ENCODE data around the gene OSGIN1.

Gene OSGIN1

DNA sequence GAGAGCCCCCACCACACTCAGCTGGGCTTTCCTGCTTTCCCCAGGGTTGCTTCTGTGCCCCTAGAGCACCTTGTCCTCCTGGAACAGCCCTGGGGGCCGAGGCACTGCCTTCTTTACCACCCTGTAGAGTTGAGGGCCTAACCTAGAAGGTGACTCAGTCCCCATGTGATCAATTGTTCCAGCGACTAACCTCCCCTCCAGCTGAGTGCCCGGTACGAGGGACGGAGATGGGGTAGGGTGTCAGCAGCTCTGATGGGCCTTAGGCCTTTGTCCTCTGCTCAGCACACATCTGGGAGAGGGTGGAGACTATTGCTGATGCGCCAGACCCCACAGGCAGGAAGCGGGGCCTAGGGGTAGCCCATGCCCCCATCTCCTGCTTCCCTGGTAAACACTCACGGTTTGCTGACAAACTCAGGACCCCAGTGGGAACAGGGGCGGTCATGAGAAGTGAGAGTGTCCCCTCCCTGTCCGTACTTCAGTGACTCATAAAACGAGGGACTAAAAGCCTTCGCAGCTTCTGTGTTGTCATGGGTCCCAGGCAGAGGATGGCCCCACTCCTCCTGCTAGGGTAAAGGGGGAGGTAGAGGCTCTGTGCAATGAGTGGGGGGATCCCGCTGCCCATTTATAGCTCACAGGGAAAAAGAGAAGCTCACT lies 48.1 kb downstream of the OSGIN1 start:
- DNase-seq (ENCODE audit: low read depth), result no peak

DNA sequence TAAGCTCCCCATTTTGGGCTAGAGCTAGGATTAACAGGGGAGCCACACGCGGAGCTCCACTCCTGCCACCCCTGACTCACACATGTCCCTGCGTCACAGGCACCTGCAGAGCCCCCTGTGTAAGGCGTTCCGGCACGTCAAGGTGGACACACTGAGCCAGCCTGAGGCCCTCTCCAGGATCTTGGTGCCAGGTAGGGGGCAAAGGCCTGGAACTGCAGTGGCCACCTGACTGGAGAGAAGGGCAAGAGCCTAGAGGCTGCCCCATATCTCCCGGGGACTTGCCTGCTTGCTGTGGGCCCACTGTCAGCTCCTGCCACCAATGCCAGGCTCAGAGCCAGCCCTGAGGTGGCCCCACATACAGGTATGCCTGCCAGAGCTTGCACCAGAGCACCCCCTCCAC lies 48.7 kb downstream of the OSGIN1 start:
- DNase-seq (ENCODE audit: low read depth), result no peak

DNA sequence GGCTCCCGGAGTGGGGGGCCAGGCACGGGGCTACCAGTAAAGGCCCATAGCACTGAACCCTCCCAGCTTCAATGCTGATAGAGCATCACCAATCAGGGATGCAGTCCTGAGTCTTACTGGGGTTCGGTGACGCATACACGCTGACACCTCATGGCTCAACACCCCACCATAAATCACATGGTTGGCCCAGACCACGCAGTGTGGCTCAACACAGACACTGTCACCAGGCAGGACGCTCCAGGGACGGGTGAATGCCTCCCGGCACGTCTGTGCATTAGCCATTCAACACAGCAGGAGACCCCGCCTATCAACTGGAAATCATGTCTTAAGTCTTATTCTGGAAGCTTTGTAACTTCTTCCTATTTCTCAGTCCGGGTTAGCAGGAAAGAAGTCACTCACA lies 50.0 kb downstream of the OSGIN1 start:
- DNase-seq (ENCODE audit: low read depth), result no peak

DNA sequence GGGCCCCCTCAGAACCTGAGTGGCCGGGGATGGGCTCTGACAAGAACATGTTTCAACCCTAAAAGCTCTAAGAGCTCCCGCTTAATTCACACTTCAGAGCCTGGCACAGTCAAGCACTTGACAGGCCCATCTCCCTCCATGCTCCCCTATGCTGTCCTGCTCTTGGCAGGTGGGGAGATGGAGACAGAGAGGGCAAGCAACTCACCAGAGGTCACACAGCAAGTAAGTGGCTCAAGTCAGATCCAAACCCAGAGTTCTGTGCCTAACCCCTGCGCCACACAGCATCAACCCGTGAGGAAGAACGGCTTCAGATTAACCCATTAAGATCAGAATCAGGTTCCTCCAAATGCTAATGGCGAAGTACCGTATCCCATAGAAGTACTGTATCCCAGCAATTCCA lies 51.4 kb downstream of the OSGIN1 start:
- DNase-seq (ENCODE audit: low read depth), result no peak

DNA sequence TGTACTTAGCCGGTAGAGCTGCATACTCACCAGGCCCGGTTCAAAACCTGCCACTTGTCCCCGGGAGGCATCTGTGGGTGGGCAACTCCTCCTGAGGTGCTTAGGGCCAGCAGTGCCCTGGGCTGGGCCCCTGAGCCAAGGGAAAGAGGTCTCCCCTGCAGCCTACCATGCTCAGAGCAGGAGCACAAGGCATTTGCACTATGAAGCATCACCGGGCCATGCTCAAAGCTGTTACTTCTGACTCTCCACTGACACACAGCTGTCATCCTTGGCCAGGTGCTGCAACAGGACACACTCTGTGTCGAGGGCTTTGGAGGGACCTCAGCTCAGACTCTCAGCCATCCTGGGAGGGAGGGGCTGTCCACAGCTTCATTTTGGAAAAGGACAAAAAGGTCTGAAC lies 52.4 kb downstream of the OSGIN1 start:
- no peak for DNase-seq (ENCODE audit: low read depth)

DNA sequence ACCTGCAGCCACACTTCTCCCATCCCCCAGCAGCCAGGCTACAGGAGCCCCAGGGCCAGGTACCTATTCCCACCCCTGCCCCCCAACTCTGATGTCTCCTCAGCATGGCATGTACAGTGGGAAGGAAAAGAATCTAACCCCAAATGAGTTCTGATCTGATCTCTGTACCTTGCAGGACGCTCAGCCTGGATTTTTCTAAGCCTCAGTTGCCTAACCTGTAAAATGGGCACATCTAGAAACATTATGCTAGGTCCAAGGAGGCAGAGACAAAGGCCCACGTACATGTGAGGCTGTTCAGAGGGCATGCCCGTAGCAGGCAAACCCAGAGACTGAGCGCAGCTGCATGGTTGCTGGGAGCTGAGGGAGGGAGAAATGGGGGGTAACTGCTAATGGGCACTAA lies 54.5 kb downstream of the OSGIN1 start:
- no peak for DNase-seq (ENCODE audit: low read depth)

DNA sequence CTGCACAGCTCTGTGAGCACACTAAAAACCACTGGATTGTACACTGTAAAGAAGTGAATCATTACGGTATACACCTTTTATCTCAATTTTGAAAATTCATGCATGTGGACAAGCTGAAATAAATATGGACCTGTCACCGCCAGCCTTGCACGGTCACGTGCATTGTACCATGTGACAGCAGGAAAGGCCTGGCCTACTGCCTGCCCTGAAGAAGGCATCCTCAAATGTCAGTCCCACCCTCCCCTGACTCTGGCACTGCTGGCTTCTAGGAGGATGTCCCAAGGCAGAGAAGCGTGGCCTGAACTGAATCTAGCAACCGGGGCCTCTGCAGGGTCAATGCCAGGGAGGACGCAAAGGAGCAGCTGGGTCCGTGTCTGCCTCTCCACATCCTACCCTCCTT lies 54.9 kb downstream of the OSGIN1 start:
- DNase-seq (ENCODE audit: low read depth), result no peak

DNA sequence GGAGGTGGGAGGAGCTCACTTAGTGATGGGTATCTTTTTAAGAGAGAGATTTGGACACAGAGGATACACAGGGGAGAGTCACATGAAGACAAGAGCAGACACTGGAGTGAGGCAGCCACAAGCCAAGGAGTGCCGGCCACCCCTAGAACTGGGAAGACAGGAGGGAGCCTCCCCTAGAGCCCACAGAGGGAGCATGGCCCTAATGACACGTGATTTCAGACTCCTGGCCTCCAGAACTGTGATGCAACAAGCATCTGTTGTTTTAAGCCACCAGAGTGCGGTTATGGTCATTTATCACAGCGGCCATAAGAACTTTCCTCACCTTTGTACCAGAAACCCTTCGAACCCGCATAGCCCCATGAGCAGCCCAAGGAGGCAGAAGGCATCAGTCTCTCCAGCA lies 56.2 kb downstream of the OSGIN1 start:
- DNase-seq (ENCODE audit: low read depth), result no peak

DNA sequence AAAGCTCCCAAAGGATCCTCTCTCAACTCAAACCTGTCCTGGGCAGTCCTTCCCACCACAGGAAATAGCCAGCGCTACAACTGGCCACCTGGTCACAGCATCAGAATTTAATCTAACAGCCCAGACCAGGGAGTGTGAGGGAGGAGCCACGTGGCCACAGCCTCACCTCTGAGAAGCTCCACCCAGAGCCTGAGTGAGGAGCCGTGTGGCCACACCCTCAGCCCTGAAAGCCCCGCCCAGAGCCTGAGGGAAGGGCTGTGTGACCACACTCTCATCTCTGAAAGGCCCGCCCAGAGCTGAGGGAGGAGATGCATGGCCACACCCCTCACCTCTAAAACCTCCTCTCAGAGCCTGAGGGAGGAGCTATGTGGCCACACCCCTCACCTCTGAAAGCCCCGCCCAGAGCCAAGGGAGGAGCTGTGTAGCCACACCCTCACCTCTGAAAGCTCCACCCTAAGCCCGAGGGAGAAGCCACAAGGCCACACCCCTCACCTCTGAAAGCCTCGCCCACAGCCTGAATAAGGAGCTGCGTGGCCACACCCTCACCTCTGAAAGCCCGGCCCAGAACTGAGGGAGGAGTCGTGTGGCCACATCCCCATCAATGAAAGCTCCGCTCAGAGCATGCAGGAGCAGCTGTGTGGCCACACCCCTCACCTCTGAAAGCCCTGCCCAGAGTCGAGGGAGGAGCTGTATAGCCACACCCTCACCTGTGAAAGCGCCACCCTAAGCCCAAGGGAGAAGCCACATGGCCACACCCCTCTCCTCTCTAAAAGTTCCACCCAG lies 60.9 kb downstream of the OSGIN1 start:
- DNase-seq (ENCODE audit: low read depth), result peak; percentile 83

DNA sequence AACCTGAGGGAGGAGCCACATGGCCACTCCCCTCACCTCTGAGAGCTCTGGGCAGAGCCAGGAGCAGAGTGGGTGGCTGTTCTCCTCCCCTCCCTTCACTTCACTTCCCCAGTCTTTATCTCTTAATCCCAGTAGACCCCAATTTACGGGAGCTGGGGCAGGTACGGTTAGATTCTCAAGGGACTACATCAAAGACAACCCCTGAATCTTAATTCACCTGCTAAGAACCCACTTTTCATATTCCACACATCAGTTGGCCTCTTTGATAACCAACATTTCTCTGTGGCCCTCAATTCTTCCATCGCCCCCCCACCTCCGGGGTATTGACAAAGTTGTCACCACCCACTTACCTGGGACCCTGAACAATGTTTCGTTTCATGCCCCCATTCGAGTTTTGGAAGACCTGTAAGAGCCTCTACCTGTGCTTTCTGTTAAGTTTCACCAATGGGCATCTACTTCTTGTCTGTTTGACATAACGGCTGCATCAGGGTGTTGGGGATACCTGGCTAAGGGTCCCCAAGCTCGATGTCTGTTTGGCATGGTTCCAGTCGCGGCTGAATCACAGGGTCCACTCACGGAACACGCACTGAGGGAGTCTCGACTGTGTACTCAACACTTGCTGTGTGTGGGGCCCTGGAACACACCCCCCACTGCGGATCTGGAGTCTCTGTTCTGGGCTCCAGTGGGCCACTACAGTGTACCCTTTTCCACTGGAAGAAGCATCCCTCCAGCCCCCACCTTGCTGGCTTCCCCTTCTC lies 61.7 kb downstream of the OSGIN1 start:
- DNase-seq (ENCODE audit: low read depth), result no peak

DNA sequence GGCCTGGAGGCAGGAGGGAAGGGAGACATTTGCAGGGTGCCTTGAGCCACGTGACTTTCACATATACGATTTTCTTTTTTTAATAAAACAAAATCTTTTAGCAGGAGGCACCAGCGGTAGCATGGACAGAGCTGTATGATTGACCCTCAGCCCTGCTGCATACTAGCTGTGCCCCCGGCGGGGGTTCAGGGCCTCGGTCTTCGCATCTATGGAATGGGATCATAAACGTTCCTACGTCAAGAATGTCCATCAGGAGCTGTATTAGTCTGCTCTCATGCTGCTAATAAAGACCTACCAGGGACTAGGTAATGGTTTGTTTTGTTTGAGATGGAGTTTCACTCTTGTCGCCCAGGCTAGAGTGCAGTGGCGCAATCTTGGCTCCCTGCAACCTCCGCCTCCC lies 62.4 kb downstream of the OSGIN1 start:
- DNase-seq (ENCODE audit: low read depth), result no peak
